Left renal pelvis (tissue), 4 donors: ENCODE data around the gene PRRC2A. TPM values are rescaled to one million over a fixed set of nuclear protein-coding genes. Genes with fewer than 3 reads are reported as not detected.
A peak's percentile ranks its signal among the peaks of the same experiment; 100 is the strongest.
"Not testable (repeated sequence)": the region's sequence is repeated elsewhere in the genome, so short reads cannot be mapped to it uniquely, and the experiment has no call there.

Source experiments
- DNase-seq, 4 donors: peaks; one replicate each; pipeline ENCODE4 v3.0.0-alpha.2; 2013; ENCODE audit warnings: low read depth in 4 of 4, low spot score in 3 of 4
- polyA plus RNA-seq, 4 donors: library from polyadenylated mRNA; unstranded; fragments of 120-200 nt; gene quantifications; one replicate each; pipeline ENCODE4 v1.2.1, GENCODE V29; 2013; ENCODE audit not compliant: insufficient read length in 4 of 4

Gene PRRC2A
- polyA plus RNA-seq, 4 donors: 143 to 224 (median 174) TPM

GRCh38 chr6:31585491-31585890, 35.0 kb upstream of the PRRC2A start:
- DNase-seq: no peak

GRCh38 chr6:31586008-31586407, 34.5 kb upstream of the PRRC2A start, which contains the start of gene LST1:
TSS of gene LST1 (plus strand) at chr6:31586277. CDS start at chr6:31587300, 1,023 bp downstream.
- no peak for DNase-seq

- DNase-seq: no peak
Observed at GRCh38 chr6:31586599-31587281, 33.8 kb upstream of the PRRC2A start.

- DNase-seq: no peak
Observed at GRCh38 chr6:31587791-31588777, 32.4 kb upstream of the PRRC2A start.

GRCh38 chr6:31588871-31589650, 31.5 kb upstream of the PRRC2A start:
- DNase-seq: no peak

GRCh38 chr6:31590691-31591090, 29.8 kb upstream of the PRRC2A start:
- DNase-seq: not testable (repeated sequence)

- DNase-seq: no peak
Observed at GRCh38 chr6:31592396-31592771, 28.1 kb upstream of the PRRC2A start.

GRCh38 chr6:31597006-31597405, 23.5 kb upstream of the PRRC2A start:
- no peak for DNase-seq

- DNase-seq: no peak
Observed at GRCh38 chr6:31607317-31607716, 13.2 kb upstream of the PRRC2A start.

- no peak for DNase-seq
Observed at GRCh38 chr6:31609519-31610406, 10.8 kb upstream of the PRRC2A start.

- DNase-seq: no peak
Observed at GRCh38 chr6:31610968-31611367, 9.5 kb upstream of the PRRC2A start.

GRCh38 chr6:31614075-31614619, 6.4 kb upstream of the PRRC2A start:
- DNase-seq: no peak

- no peak for DNase-seq
Observed at GRCh38 chr6:31614684-31615578, 5.6 kb upstream of the PRRC2A start, which contains the start of gene AIF1. TSS of gene AIF1 (plus strand) at chr6:31615234. CDS start at chr6:31615330, 96 bp downstream.

GRCh38 chr6:31615748-31616147, 4.8 kb upstream of the PRRC2A start:
- no peak for DNase-seq

GRCh38 chr6:31617010-31617409, 3.5 kb upstream of the PRRC2A start:
- DNase-seq: no peak

- peak; percentile 95 to 97 (median 96) for DNase-seq
Observed at GRCh38 chr6:31619805-31620585, 520 bp upstream of the PRRC2A start.

GRCh38 chr6:31621320-31621939, 915 bp downstream of the PRRC2A start:
- DNase-seq: no peak
